Astrocyte (in vitro differentiated cells and primary cell): ENCODE data around the gene SPON2. TPM values are rescaled to one million over a fixed set of nuclear protein-coding genes. Genes with fewer than 3 reads are reported as not detected.

Source experiments
- DNase-seq: peaks from one replicate; pipeline ENCODE4 v3.0.0-alpha.2; 2010; ENCODE audit warnings: low read depth
- FAIRE-seq: peaks from 2 replicates; lab custom pipeline; 2011; peaks lifted over from hg19 to GRCh38; lab: Jason Lieb, UNC
- H2AFZ ChIP-seq: 2 replicates; pipeline ENCODE4 v1.6.0; 2012; ENCODE audit warnings: low read depth, low read length, inconsistent platforms
- H3K27ac ChIP-seq: 2 replicates; pipeline ENCODE4 v1.5.1; 2011; ENCODE audit warnings: low read depth, low read length, inconsistent platforms
- H3K27me3 ChIP-seq: 2 replicates; pipeline ENCODE4 v1.6.0; 2011; ENCODE audit warnings: low read length, inconsistent platforms; ENCODE audit not compliant: insufficient read depth
- H3K36me3 ChIP-seq: 2 replicates; pipeline ENCODE4 v1.5.1; 2011; ENCODE audit warnings: low read length, inconsistent platforms; ENCODE audit not compliant: insufficient read depth
- H3K4me1 ChIP-seq: 2 replicates; pipeline ENCODE4 v1.5.1; 2011; ENCODE audit warnings: low read length, inconsistent platforms; ENCODE audit not compliant: insufficient read depth
- H3K4me2 ChIP-seq: 2 replicates; pipeline ENCODE4 v1.6.0; 2012; ENCODE audit warnings: low read length, inconsistent platforms
- H3K4me3 ChIP-seq: 2 replicates; pipeline ENCODE4 v1.5.1; 2011; ENCODE audit warnings: low read depth, mild to moderate bottlenecking, low read length, inconsistent platforms; ENCODE audit not compliant: insufficient read depth
- H3K79me2 ChIP-seq: 2 replicates; pipeline ENCODE4 v1.6.0; 2012; ENCODE audit warnings: mild to moderate bottlenecking, low read length, inconsistent platforms; ENCODE audit not compliant: insufficient read depth
- H3K9ac ChIP-seq: 2 replicates; pipeline ENCODE4 v1.6.0; 2012; ENCODE audit warnings: mild to moderate bottlenecking, low read length, inconsistent platforms
- H3K9me3 ChIP-seq: 2 replicates; pipeline ENCODE4 v1.5.1; 2012; ENCODE audit warnings: low read depth, mild to moderate bottlenecking, low read length, inconsistent platforms; ENCODE audit not compliant: insufficient read depth
- H4K20me1 ChIP-seq: 2 replicates; pipeline ENCODE4 v1.6.0; 2012; ENCODE audit warnings: low read length, inconsistent platforms; ENCODE audit not compliant: insufficient read depth
- H3K27ac Mint-ChIP-seq: one replicate; pipeline ENCODE4 v1.8.0; 2021; ENCODE audit warnings: mild to moderate bottlenecking, mixed read lengths; ENCODE audit not compliant: unreplicated experiment
- H3K27me3 Mint-ChIP-seq: one replicate; pipeline ENCODE4 v1.8.0; 2021; ENCODE audit warnings: low read depth, mixed read lengths; ENCODE audit not compliant: unreplicated experiment
- H3K36me3 Mint-ChIP-seq: one replicate; pipeline ENCODE4 v1.8.0; 2021; ENCODE audit warnings: low read depth, mixed read lengths; ENCODE audit not compliant: unreplicated experiment
- H3K4me1 Mint-ChIP-seq: one replicate; pipeline ENCODE4 v1.8.0; 2021; ENCODE audit warnings: low read depth, mixed read lengths; ENCODE audit not compliant: unreplicated experiment
- H3K4me3 Mint-ChIP-seq: one replicate; pipeline ENCODE4 v1.8.0; 2021; ENCODE audit warnings: mild to moderate bottlenecking, moderate library complexity, mixed read lengths; ENCODE audit not compliant: unreplicated experiment
- H3K9me3 Mint-ChIP-seq: one replicate; pipeline ENCODE4 v1.8.0; 2021; ENCODE audit warnings: mild to moderate bottlenecking, mixed read lengths; ENCODE audit not compliant: unreplicated experiment
- EZH2 ChIP-seq: IDR thresholded peaks from 2 replicates; pipeline ENCODE4 v1.6.1; 2012; ENCODE audit warnings: mild to moderate bottlenecking, low read length, inconsistent platforms; ENCODE audit not compliant: insufficient read depth
- total RNA-seq: library from RNA; stranded (reverse); gene quantifications from 2 replicates; pipeline ENCODE4 v1.2.1, GENCODE V29; 2021
- TF ChIP-seq, protein P1 (sequence below): IDR thresholded peaks from 2 replicates; pipeline ENCODE4 v1.5.1; 2011; ENCODE audit warnings: low read depth, mild to moderate bottlenecking, inconsistent platforms, low read length, moderate library complexity; ENCODE audit not compliant: insufficient read depth

The SPON2 gene
- total RNA-seq, 1 donor from 2014 or later, result 47.8 TPM

DNA sequence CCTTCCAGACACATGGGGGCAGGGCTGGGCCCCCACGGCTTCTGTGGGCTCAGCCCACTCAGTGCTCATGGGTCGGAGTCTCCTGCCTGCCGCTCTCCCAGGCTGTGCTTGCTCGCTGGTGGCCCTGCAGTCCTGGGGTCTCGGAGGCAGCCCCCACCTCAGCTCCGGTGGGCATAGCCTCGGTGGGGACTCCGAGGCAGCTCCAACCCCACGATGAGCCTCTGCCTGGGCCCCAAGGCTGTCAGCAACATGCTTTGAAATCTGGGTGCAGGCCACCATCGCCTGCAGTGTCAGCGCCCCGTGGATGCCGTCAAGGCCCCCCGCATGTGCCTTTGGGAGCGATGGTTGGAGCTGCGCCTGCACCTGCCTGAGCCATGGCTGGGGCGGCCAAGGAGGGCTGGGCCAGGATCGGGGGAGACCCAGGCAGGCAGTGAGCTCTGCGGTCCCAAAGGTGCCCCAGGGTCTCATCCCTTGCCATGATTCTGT is 30.2 kb upstream of the SPON2 start:
- DNase-seq (no peak), FAIRE-seq (no peak)
- Histone ChIP-seq H3K27me3 (no peaks in the 10 kb centered on the region), H3K27ac (no peak overlapping the region), H3K4me3 (no peak overlapping the region), H3K36me3 (no peaks in the 10 kb centered on the region), H3K4me2 (peak overlapping the region; percentile 25), H3K9ac (no peak overlapping the region), H3K9me3 (no peaks in the 10 kb centered on the region), H3K4me1 (peaks cover 37% of the 10 kb centered on the region), H4K20me1 (no peaks in the 10 kb centered on the region), H2AFZ (no peak overlapping the region), H3K79me2 (no peaks in the 10 kb centered on the region)
- Mint-ChIP-seq H3K4me3 (no peak overlapping the region), H3K27me3 (peaks cover 4% of the 10 kb centered on the region), H3K4me1 (peaks cover 11% of the 10 kb centered on the region), H3K36me3 (peaks cover 4% of the 10 kb centered on the region), H3K27ac (no peak overlapping the region), H3K9me3 (no peaks in the 10 kb centered on the region)
- TF ChIP-seq EZH2, result no peak
- TF ChIP-seq, protein P1, sequence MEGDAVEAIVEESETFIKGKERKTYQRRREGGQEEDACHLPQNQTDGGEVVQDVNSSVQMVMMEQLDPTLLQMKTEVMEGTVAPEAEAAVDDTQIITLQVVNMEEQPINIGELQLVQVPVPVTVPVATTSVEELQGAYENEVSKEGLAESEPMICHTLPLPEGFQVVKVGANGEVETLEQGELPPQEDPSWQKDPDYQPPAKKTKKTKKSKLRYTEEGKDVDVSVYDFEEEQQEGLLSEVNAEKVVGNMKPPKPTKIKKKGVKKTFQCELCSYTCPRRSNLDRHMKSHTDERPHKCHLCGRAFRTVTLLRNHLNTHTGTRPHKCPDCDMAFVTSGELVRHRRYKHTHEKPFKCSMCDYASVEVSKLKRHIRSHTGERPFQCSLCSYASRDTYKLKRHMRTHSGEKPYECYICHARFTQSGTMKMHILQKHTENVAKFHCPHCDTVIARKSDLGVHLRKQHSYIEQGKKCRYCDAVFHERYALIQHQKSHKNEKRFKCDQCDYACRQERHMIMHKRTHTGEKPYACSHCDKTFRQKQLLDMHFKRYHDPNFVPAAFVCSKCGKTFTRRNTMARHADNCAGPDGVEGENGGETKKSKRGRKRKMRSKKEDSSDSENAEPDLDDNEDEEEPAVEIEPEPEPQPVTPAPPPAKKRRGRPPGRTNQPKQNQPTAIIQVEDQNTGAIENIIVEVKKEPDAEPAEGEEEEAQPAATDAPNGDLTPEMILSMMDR, result no peak

DNA sequence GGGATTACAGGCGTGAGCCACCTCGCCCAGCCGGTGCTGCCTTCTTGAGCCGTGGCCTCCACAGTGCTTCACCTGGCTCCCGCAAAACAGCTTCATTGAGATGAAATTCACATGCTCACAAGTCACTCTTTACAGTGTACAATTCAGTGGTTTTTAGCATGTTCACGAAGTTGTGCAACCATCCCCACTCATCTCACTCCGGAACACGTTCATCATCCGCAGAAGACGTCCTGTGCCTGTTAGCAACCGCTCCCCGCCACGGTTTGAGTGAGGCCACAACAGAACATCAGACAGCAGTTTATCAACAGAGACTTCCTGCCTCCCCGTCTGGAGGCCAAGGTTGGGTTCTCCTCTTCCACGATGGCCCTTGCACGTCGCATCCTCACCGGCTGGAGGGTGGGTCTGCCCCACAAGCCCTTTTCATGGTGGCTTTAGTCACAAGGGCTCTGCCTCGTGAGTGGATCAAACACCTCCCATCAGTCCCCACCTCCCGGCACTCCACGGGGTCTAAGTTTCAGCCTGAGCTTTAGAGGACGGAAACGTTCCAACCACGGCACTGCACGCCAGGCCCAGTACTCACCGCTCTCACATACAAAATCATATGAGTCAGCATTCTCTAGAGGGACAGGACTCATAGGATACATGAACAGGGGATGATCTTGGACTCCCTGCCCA is 29.6 kb upstream of the SPON2 start:
- H4K20me1 ChIP-seq, result no peaks in the 10 kb centered on the region
- Mint-ChIP-seq H3K36me3 (peaks cover 4% of the 10 kb centered on the region), H3K4me1 (peaks cover 11% of the 10 kb centered on the region), H3K4me3 (no peak overlapping the region), H3K9me3 (no peaks in the 10 kb centered on the region), H3K27me3 (peaks cover 4% of the 10 kb centered on the region), H3K27ac (no peak overlapping the region)
- no peaks in the 10 kb centered on the region for H3K9me3 ChIP-seq
- peaks cover 37% of the 10 kb centered on the region for H3K4me1 ChIP-seq
- peak overlapping the region; percentile 32 for H2AFZ ChIP-seq
- H3K79me2 ChIP-seq, result no peaks in the 10 kb centered on the region
- no peak overlapping the region for H3K9ac ChIP-seq
- H3K4me3 ChIP-seq, result no peak overlapping the region
- no peaks in the 10 kb centered on the region for H3K27me3 ChIP-seq
- peak overlapping the region; percentile 25 for H3K4me2 ChIP-seq
- no peaks in the 10 kb centered on the region for H3K36me3 ChIP-seq
- TF ChIP-seq, protein P1, result no peak
- no peak for TF ChIP-seq EZH2
- peak overlapping the region; percentile 20 for H3K27ac ChIP-seq
- peak; percentile 61 for DNase-seq
- no peak for FAIRE-seq

DNA sequence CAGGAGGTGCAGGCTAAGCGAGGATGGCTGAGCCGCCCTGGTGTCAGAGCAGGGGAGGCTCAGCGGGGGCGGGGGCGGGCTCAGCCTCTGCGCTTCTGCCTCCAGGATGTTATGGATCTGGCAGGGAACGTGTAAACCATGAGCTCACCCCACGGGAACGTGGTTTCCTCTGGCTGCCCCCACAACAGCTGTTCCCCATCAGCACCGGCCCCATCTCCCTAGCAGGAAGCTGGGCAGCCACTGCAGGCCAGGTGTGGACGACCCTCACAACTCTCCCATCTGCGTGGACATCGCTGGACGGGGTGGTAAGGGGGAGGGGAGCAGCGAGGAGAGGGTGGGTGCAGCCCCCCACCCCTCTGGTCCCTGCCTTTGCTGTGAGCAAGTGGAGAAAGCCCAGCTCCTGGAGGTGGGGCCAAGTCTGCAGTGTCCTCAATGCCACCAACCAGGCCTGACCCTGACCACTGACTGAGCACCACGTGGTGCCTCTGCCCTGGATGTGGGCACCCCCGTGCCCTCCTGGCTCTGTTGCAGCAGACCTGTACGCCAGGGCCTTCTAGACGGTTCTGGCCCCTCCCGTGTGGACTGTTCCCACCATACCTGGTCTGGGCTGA is 28.1 kb upstream of the SPON2 start:
- no peak for FAIRE-seq
- Histone ChIP-seq H4K20me1 (no peaks in the 10 kb centered on the region), H3K36me3 (no peaks in the 10 kb centered on the region), H3K4me1 (peaks cover 37% of the 10 kb centered on the region), H3K79me2 (no peaks in the 10 kb centered on the region), H3K4me3 (no peak overlapping the region), H3K9ac (peak overlapping the region; percentile 30), H3K4me2 (peak overlapping the region; percentile 80), H3K27ac (peak overlapping the region; percentile 10), H3K27me3 (no peaks in the 10 kb centered on the region), H2AFZ (peak overlapping the region; percentile 24), H3K9me3 (no peaks in the 10 kb centered on the region)
- H3K27ac Mint-ChIP-seq, result no peak overlapping the region
- peaks cover 4% of the 10 kb centered on the region for H3K36me3 Mint-ChIP-seq
- H3K9me3 Mint-ChIP-seq, result no peaks in the 10 kb centered on the region
- H3K4me3 Mint-ChIP-seq, result no peak overlapping the region
- peak; percentile 82 for DNase-seq
- peaks cover 9% of the 10 kb centered on the region for H3K27me3 Mint-ChIP-seq
- peaks cover 13% of the 10 kb centered on the region for H3K4me1 Mint-ChIP-seq
- TF ChIP-seq EZH2, result no peak
- TF ChIP-seq, protein P1, result no peak
